Stimulated activated CD4-positive, alpha-beta T cell treated with anti-CD3 and anti-CD28 coated beads, Interleukin-4, amount 100 ng/mL, for 24 hours (primary cell): ENCODE measurements around the gene OR52L1.

Source experiments
- DNase-seq: peaks from one replicate; pipeline ENCODE4 v3.0.0-alpha.2; 2020

Gene OR52L1

DNA sequence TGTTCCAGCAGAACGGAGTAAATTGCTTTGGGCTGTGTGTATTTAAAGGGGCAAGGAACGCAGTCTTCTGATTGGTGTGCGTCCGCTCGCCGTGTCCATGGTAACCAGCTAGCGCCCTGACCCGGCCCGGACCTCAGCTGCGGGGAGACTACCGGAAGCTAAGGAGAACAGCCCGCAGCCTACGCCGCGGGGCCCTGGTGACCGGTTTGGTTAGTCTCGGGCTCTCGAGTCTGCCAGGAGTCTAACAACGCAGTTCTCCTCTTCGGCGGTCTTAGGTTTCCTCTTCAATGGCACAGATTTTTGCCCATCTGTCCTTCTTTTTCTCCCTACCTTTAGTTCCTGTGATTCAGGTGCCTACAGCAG, 48.2 kb downstream of the OR52L1 start:
- no peak for DNase-seq

DNA sequence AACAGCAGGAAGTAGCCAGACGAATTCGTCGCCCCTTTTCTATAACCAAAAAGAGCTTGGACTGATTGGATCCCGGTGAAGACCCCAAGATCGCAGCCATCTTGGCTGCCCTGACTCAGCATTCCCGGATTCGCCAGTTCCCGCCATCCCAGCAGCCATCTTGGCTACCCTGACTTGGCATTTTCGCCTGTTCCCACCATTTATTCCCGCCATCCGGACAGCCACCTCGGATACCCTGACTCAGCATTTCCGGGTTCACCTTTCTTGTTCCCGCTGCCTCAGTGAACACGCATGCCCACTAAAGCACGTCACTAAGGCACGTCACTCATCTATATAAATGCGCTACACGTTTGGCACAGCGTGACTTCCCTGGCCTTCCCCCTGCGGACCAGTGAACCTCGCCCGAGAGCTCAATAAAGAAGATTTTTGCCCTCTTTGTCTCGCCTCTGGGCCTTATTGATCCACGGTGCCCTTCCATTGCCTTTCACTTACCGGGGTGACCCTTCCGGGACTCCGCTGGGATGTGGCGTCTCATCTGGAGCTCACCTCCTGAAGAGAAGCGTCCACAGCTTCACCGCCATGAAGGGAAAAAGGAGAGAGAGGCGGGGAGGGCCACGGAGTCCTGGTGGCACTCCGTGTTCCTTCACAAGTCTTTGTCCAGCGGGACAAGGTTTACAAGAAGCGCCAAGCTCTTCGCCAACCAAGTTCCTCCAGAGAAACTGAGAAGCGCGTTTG, 48.8 kb downstream of the OR52L1 start:
- DNase-seq, result no peak
